H1 (cell line): ENCODE data around the gene SHROOM3.

Source experiments
- CREB1 ChIP-seq: IDR thresholded peaks from 2 replicates; pipeline ENCODE4 v1.6.1; 2012; ENCODE audit warnings: inconsistent platforms
- KDM5A ChIP-seq: fragments of 200-600 bp; IDR thresholded peaks from 2 replicates; pipeline ENCODE4 v1.7.1; 2012; ENCODE audit warnings: mild to moderate bottlenecking, low read length, inconsistent platforms, mixed read lengths
- POLR2AphosphoS5 ChIP-seq: IDR thresholded peaks from 2 replicates; pipeline ENCODE4 v1.6.1; 2011; ENCODE audit warnings: low read depth, low read length
- SP2 ChIP-seq: IDR thresholded peaks from 2 replicates; pipeline ENCODE4 v1.6.1; 2012; ENCODE audit warnings: mild to moderate bottlenecking, low read length, inconsistent platforms

GRCh38 chr4:76651616-76652015 lies 216.6 kb downstream of the SHROOM3 start:
- no peak for TF ChIP-seq CREB1
- TF ChIP-seq POLR2AphosphoS5: no peak
- TF ChIP-seq KDM5A: no peak
- no peak for TF ChIP-seq SP2
